Activated CD8-positive, alpha-beta memory T cell treated with anti-CD3 and anti-CD28 coated beads for 24 hours (primary cell): Measurements from ENCODE around the gene NDNF.
A peak's percentile ranks its signal among the peaks of the same experiment; 100 is the strongest.

Experiments used
- DNase-seq: peaks from one replicate; pipeline ENCODE4 v3.0.0-alpha.2; 2020

Gene NDNF, protein sequence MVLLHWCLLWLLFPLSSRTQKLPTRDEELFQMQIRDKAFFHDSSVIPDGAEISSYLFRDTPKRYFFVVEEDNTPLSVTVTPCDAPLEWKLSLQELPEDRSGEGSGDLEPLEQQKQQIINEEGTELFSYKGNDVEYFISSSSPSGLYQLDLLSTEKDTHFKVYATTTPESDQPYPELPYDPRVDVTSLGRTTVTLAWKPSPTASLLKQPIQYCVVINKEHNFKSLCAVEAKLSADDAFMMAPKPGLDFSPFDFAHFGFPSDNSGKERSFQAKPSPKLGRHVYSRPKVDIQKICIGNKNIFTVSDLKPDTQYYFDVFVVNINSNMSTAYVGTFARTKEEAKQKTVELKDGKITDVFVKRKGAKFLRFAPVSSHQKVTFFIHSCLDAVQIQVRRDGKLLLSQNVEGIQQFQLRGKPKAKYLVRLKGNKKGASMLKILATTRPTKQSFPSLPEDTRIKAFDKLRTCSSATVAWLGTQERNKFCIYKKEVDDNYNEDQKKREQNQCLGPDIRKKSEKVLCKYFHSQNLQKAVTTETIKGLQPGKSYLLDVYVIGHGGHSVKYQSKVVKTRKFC

GRCh38 chr4:121072224-121073003, at the start of gene NDNF:
NDNF (minus strand) TSS chr4:121072535; CDS start chr4:121045837, 26,698 bp downstream.
- DNase-seq, result peak; percentile 78

GRCh38 chr4:121119715-121120114, 47.4 kb upstream of the NDNF start:
- DNase-seq, result no peak

- no peak for DNase-seq
These were observed 46.0 kb upstream of the NDNF start for GRCh38 chr4:121118344-121118743.

- no peak for DNase-seq
These were observed 42.4 kb upstream of the NDNF start for GRCh38 chr4:121114756-121115155.

DNA sequence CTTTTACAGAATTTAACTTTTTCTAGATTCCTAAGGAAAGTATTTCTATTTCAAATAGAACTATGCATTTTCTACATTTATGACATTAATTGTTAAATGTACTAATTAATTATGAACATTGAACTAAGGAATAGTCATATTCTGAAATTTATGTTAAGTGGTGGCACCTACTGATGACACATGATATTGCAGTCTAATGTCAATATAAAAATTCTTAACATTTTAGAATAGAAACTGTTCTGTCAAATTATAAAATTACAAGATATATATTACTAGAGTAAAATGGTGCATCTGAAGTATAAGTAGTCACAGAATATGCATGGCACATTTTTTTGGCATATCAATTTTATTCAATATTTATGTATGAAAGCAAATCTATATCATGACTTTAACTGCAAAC, 40.2 kb upstream of the NDNF start:
- DNase-seq, result no peak

DNA sequence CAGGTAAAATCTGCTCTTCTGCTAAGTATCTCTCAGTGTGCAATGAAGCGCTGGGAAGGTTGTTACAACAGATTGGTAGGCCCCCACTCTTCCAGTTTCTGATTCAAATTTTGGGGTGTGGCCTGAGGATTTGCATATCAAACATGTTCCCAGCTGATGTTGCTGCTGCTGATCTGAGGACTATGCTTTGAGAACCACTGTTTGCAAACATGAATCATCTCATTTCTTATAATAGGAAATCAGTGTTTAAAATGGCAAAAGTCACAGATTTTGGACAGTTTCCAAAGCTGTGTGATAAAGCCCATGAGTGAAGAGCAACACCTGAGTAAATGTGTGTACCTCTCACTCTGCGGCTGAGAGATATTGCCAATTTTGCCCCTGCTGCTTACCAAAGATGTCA, 36.2 kb upstream of the NDNF start:
- DNase-seq, result no peak

DNA sequence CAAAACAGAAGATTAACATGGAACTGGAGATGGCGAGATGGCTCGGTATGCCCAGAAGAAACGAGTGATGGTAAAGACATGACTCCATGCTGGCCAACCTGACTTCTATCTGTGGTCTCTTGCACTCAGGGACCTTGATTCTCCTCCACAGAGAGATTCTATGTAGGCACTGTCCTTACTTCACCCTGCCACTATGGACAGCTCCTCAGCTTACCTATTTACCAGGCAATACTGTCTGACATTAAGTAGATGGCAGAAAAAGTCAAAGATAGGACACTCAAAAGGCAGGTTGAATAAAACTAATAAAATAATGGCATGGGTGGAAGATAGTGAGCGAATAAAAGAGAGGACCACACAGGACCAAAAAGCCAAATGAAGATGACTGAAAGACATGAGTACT, 35.2 kb upstream of the NDNF start:
- DNase-seq, result no peak

- no peak for DNase-seq
These were observed 27.9 kb upstream of the NDNF start for GRCh38 chr4:121100093-121100775.

DNA sequence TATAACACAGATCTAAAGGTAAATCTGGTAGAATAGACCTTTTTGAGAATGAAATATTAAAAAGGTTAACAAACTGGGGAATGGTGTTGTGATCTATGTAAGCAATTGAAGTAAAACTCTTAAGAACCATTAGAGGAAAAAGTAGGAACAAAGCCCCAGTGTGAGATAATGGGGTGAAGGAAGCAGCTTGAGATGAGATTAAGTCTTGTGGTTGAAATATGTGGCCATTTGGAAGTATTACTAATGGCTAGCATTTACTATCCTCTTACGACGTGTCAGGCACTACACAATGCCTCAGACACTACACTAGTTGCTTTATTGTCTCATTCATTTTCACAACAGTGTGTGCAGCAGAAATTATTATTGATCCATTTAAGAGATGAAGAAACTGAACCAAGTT, 25.9 kb upstream of the NDNF start:
- DNase-seq, result no peak

DNA sequence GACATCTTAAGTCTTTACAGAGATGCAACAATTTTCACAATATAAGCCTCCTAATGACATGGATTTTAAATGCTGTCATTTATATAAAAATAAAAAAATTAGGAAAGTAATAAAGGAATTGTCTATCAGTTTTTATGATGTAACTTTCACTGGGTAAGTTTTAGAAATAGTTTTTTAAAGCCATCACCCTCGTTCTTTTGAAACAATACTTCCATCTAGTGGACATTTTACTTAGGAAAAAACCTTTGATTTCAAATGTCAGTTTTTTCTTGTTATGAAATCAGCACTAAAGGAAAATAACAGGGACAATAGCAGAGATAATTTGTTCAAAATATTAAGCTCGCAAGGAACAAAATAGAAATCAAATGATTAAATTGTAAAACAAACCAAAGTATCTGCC, 24.3 kb upstream of the NDNF start:
- no peak for DNase-seq

DNA sequence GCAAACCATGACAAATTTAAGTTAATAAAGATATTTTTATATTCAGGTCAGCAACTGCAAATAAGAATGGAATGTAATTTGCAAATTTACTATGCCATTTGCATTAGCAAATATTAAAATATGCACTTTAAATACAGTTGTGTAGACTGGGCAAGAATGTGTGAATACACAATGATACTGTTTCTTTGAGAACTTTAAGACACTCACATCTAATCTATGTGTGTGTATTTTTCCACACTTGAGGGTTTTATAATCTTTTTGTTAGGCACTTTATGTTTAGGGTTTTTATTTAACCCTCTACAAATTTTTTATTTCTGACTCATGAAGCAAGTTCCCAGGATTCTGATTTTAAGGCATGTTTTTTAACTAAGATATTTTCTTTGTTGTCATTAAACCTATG, 23.9 kb upstream of the NDNF start:
- no peak for DNase-seq

GRCh38 chr4:121094297-121094966, 22.1 kb upstream of the NDNF start:
- no peak for DNase-seq

GRCh38 chr4:121093261-121093660, 20.9 kb upstream of the NDNF start:
- no peak for DNase-seq

- DNase-seq, result no peak
These were observed 19.6 kb upstream of the NDNF start for GRCh38 chr4:121091941-121092340.

DNA sequence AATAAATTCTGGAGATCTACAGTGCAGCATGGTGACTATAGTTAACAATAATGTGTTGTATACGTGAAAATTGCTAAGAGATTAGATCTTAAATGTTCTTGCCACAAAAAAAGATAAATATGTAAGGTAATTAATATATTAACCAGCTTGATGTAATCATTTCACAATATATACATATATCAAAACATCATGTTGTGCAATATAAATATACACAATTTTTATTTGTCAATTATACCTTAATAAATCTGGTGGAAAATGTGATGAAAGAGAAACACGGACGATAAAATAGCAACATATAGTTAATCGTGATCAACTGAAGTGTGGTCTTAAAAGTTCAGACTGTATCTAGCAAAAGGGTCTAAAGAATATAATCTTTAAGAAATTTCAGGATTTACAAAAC, 16.5 kb upstream of the NDNF start:
- DNase-seq, result no peak

DNA sequence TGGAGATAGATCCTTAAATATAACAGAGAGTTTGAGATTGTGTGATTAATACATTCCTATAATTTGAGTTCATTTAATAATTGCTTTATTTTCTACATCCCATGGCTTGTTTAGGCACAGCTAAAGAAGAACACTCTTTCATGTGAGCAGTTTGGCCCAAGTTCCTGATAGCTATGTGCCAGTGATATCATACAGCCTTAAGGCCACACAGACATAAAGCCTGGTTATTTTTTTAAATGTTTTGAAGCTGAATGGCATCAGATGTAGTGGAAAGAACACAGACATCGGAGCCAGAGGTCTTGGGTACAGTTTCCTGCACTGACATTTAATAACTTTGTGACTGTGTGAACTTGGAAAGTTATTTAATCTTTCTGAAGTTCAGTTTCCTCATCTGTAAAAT, 7.0 kb upstream of the NDNF start:
- no peak for DNase-seq

DNA sequence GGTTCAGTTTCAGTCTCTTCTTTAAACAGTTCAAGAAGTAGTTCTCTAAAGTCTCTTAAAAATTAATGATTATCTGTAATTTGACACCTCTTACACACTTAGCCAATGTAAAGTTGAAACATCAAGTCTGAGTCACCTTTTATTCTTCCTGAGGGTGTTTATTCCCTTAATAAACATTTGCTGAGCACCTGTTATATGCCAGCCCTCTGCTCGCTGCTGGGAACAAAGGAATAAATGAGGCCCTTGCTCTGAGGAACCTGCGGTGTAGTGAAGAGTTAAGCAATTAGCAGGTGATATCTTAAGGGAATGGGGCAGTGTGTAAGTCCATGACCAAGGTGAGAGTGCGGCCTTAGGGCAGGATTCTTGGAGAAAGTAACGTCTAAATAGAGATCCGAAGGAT, 5.2 kb upstream of the NDNF start:
- no peak for DNase-seq

DNA sequence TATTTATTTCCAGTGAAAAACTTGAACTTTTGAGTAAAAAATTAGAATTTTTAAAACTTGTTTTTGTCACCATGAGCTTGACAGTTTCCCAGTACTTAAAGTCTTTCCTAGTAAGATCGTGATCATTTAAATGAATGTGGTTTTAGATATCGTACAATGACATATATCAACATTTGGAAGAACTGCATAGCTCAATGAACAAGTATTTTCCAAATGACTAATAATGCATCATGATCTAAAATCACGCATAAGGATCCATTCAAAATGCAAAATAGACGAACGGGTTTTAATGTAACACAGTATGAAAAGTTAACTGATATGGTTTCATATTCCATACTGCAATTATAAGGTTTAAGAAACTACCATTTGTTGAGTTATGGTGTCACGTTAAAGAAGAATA, 4.1 kb upstream of the NDNF start:
- DNase-seq, result no peak

DNA sequence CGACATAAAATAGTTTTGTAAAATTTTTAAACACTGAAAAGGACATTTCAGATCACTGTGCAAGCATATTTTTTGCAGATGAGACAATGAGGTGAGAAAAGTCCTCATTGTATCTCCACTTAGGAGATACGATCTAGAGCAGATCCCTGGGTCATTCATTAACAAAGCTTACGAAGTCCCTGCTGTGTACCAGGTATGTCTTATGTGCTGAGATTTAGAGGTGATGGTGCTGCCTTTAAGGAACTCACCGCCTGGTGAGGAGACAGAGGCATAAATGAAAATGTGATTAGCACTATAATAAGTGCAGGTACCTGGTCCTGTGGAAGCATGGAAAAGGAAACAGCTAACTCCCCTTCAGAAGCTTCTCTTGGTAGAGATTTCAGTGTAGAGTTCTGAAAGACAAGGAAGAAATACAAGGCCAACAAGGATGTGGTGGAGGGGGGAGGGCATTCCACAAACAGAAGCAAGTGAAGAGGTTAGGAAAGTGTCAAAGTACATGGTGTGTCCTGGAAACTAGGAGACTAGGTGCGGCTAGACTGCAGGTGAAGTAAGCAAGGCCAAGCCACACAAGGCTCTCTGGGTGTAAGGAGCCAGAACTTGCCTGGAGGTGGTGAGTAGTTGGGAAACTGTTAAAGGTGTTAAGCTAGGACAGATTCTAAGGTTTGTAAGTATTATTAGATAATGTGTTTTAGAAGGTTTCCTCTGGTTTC, 1.5 kb upstream of the NDNF start:
- no peak for DNase-seq

GRCh38 chr4:121073004-121073435, 685 bp upstream of the NDNF start:
- no peak for DNase-seq

DNA sequence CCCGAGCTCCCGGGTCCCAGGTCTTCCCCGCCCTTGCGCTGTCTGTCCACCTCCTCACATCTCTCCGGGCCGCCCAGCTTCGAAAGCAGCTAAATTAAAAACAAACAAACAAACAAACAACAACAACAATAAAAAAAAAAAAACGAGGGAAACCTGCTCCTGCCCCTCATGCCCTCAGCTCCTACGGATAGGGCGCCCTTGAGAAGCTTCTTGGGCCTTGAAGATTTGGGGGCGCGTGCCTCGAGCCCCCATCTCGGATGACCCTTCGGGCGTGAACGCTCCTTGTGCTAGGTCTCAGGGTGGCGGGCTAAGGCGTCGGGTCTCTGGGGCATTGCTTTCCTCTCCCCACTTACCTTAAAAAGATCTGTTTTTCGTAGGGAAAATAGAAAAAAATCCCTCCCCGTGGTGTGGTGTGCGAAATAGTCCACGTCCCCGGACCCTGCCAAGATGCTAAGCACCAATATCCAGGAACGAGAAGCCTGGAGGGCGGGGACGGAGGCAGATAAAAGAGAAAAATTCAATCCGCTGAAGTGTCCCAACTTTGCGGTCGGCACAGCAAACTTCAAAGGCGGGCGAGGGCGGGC, 603 bp downstream of the NDNF start:
- no peak for DNase-seq
